Upper lobe of right lung (tissue), 1 donor: Measurements from ENCODE around the gene CCZ1. TPM values are rescaled to one million over a fixed set of nuclear protein-coding genes. Genes with fewer than 3 reads are reported as not detected.
"Not testable (repeated sequence)": the region's sequence is repeated elsewhere in the genome, so short reads cannot be mapped to it uniquely, and the experiment has no call there.

Experiments used
- ATAC-seq: fragments of 200-7000 bp; cut with Tn5 transposase; one replicate; pipeline ENCODE4 v1.9.1; 2020; ENCODE audit warnings: mild to moderate bottlenecking, moderate library complexity
- DNase-seq: peaks from one replicate; pipeline ENCODE4 v3.0.0-alpha.2; 2020
- H3K27ac ChIP-seq: fragments of 200-600 bp; one replicate; pipeline ENCODE4 v1.8.0; 2022
- H3K27me3 ChIP-seq: fragments of 200-600 bp; one replicate; pipeline ENCODE4 v1.8.0; 2022; ENCODE audit warnings: mild to moderate bottlenecking
- H3K36me3 ChIP-seq: fragments of 200-600 bp; one replicate; pipeline ENCODE4 v1.8.0; 2022
- H3K4me1 ChIP-seq: fragments of 200-600 bp; one replicate; pipeline ENCODE4 v1.8.0; 2022
- H3K4me3 ChIP-seq: fragments of 200-600 bp; one replicate; pipeline ENCODE4 v1.8.0; 2022; ENCODE audit warnings: mild to moderate bottlenecking
- H3K9me3 ChIP-seq: fragments of 200-600 bp; one replicate; pipeline ENCODE4 v1.8.0; 2022
- intact Hi-C: fragments of 100-400 bp; cut with DNase I; formaldehyde crosslinking; loops from one replicate; pipeline ENCODE4 v1.11.0; 2022
- total RNA-seq: library from RNA; stranded (reverse); fragmentation: NEBNext Ultra II Directional; extraction: Animal tissue kit (Norgen Biotek cat#: 25700); gene quantifications from one replicate; pipeline ENCODE4 v1.2.1, GENCODE V29; 2021
- donor health status: DM: no; HTN: yes; CAD: no; lungs with severe emphysema.

CCZ1 gene
- total RNA-seq, 1 donor from 2014 or later = 56.7 TPM

DNA sequence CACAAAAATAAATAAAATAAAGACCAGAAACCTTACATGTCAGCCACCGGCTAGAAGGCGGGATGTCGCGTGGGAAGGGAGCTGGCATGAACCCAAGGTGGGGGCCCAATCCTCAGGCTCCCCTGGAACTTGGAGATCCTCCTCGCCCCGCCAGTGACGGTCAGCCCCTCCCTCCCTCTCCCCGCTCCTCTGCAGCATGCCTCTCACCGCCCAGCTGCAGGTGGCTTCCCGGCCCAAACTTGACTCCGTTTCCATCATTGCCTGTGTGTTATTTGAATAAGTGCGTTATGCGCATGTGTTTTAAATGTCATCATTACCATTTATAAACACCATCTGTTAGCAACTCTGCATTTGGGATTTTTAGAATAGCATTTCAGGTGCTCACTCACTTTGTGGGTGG lies 64.7 kb downstream of the CCZ1 start:
- H3K27me3 ChIP-seq, H3K9me3 ChIP-seq, H3K27ac ChIP-seq, ATAC-seq, DNase-seq, H3K36me3 ChIP-seq, intact Hi-C loops, H3K4me3 ChIP-seq, H3K4me1 ChIP-seq: not testable (repeated sequence)

DNA sequence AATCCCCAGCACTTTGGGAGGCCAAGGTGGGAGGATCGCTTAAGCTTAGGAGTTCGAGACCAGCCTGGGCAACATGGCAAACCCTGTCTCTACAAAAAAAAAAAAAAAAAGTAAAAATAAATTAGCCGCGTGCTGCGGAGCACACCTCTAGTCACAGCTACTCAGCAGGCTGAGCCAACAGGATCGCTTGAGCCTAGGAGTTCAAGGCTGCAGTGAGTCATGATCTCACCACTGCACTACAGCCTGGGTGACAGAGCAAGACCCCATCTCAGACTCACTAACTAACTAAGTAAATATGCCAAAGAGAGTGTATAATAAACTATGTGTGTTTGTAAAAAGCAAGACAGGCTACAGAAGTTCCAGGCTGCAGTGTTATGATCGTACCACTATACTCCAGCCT lies 65.3 kb downstream of the CCZ1 start:
- H3K27ac ChIP-seq, intact Hi-C loops, ATAC-seq: not testable (repeated sequence)

DNA sequence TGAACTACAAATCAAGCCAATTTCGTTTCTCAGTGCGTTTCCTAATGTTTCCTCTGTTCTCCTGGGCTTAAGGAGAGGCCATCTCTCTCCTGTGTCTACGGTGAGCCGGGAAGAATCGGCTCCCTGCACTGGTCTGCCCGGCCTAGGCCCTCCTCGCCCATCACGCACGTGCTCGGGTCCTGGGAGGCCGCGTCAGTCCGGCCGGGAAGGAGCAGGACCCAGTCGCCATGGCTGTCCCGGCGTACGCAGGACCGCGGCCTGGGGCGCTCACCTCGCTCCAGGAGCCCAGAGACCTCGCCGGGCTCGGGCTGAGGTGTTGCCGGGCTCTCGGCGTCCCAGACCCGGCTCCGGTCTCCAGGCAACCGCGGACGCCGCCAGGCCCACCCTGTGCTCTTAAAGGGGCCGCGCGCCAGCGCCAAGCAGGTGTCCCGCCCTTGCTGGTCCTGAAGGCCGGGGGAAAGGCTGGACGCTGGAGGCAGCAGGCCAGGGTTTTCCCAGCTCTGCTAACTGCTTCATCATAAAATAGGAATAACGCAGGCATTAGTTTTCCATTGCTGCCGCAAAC lies 71.9 kb downstream of the CCZ1 start, which contains the start of gene RSPH10B:
Gene RSPH10B, minus strand, starts transcription at position 343 of the 565 bp plus-strand sequence. CDS start 3,573 bp downstream, outside the sequence.
- peak; percentile 37 for ATAC-seq
- H3K27me3 ChIP-seq, intact Hi-C loops, H3K27ac ChIP-seq, DNase-seq, H3K4me3 ChIP-seq, H3K9me3 ChIP-seq, H3K36me3 ChIP-seq, H3K4me1 ChIP-seq: not testable (repeated sequence)

More for the DNA sequence above, 65.3 kb downstream of the CCZ1 start:
- H3K4me3 ChIP-seq, H3K9me3 ChIP-seq, H3K4me1 ChIP-seq, DNase-seq, H3K27me3 ChIP-seq, H3K36me3 ChIP-seq: not testable (repeated sequence)

DNA sequence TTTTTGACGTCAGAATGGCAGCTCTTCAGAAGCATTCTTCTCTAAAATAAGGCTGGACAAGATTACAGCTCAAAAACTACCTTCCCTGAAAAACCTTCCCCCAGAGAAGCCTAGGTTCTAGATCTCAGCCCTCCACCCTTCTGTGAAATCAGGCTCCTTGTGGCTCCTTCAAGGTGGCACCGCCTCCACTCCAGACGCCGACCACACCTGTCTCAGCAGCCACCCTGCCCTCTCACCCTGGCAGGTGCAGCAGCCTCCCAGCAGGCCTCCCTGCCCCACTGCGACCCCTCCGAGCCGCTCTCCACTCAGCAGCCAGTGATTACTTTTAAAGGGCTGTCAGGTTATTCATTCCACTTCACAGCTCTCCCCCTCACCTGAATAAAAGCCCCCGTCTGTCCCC lies 75.0 kb downstream of the CCZ1 start:
- H3K4me3 ChIP-seq, DNase-seq, H3K9me3 ChIP-seq, intact Hi-C loops, H3K36me3 ChIP-seq, H3K27ac ChIP-seq, H3K27me3 ChIP-seq, H3K4me1 ChIP-seq: not testable (repeated sequence)
- ATAC-seq = peak; percentile 38

Other genes starting within 250 kb of the CCZ1 start
- 32.1 TPM for gene RNF216, start 117.1 kb upstream of the CCZ1 start, total RNA-seq
- gene OCM, start 17.9 kb upstream of the CCZ1 start, total RNA-seq = not detected
- not detected for gene RSPH10B, start 72.0 kb downstream of the CCZ1 start, total RNA-seq
- 12.5 TPM for gene PMS2, start 110.3 kb downstream of the CCZ1 start, total RNA-seq
- 20.3 TPM for gene AIMP2, start 110.5 kb downstream of the CCZ1 start, total RNA-seq
- not detected for gene ANKRD61, start 132.6 kb downstream of the CCZ1 start, total RNA-seq
- 77.2 TPM for gene EIF2AK1, start 160.4 kb downstream of the CCZ1 start, total RNA-seq
- 9.9 TPM for gene USP42, start 206.2 kb downstream of the CCZ1 start, total RNA-seq